GM21528 (cell line): ENCODE data around the gene ARHGAP23.

Experiments
- ATAC-seq: cut with Tn5 transposase; IDR thresholded peaks from one replicate; pipeline ENCODE4 v1.9.1; 2021; ENCODE audit warnings: mild to moderate bottlenecking, moderate library complexity; ENCODE audit not compliant: unreplicated experiment, low FRiP score

The ARHGAP23 gene

DNA sequence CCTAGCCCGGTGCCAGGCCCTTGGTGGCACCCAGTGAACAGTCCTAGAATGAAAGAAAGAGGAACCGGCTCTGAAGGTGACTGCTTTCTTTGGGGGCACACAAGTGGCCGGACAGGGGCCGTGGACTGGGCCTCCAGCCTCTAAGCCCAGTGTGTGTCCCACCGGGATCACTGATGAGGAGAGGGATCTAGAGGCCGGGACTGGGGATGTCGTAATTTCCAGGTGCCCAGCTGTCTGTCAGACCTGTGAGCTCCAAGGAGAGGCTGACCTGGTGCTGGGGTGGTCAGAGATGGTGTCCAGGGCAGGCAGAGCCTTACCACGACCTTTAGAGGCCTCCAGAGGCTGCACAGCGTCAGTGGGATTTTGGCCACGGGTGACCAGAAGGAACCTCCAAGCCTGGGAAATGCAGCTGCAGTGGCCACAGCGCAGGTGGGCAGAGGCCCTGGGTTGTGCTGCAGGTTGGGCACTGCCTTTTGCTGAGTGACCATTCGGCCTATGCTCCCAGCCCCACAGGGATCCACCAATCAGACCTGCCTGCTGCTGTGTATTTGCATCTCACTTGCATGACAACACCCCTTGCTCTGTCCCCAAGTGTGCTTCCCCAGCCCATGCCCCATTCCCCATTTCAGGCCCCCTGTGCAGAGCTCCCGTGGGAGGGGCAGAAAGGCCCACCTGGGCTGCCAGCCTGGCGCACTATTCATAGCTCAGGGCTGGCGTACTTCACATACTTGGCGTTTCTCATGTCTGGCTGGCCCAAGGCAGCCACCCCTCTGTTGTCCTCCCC lies 12.5 kb downstream of the ARHGAP23 start:
- ATAC-seq, result no peak

DNA sequence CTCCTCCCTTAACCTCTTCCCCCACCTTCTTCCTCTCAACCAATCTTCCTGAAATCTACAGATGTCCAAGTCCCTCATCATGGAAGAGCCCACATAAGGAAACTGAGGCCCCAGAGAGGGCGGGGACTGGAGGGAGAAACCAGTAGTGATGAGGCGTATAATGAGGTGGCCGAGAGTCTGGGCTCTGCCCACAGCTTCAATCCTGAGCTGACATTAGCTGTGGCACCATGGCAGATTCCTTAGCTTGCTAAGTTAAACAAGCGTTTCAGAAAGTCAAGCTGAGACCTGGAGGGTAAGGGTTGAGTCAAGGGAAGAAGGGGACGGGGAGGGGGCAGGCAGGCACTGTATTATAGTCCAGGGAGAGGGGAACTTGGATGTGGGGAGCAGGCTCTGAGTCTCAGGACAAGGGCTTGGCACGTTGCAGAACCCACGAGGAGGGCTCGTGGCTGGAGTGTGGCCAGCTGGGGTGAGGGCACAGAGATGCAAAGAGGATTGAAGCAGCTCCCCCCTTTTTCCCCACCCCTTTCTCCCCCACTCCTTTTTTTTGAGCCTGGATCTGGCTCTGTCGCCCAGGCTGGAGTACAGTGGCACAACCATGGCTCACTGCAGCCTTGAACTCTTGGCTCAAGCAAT lies 13.3 kb downstream of the ARHGAP23 start:
- ATAC-seq, result no peak

DNA sequence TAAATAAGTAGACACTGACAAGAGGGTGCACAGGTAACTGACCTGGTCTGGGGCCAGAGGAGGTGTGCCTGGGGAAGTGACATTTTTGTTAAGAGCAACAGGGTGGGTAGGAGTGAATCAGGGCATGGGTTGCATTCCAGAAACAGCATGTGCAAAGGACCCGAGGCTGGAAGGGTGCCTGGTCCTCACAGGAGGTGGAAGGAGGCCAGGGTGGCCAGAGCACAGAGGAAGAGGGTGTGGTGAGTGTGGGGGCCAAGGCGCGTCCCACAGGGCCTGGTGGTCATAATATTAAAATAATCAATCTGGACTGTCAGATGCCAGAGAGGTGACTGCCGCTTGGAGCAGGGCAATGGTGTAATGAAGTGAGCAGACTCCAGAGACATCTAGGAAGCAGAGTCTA lies 14.3 kb downstream of the ARHGAP23 start:
- no peak for ATAC-seq

DNA sequence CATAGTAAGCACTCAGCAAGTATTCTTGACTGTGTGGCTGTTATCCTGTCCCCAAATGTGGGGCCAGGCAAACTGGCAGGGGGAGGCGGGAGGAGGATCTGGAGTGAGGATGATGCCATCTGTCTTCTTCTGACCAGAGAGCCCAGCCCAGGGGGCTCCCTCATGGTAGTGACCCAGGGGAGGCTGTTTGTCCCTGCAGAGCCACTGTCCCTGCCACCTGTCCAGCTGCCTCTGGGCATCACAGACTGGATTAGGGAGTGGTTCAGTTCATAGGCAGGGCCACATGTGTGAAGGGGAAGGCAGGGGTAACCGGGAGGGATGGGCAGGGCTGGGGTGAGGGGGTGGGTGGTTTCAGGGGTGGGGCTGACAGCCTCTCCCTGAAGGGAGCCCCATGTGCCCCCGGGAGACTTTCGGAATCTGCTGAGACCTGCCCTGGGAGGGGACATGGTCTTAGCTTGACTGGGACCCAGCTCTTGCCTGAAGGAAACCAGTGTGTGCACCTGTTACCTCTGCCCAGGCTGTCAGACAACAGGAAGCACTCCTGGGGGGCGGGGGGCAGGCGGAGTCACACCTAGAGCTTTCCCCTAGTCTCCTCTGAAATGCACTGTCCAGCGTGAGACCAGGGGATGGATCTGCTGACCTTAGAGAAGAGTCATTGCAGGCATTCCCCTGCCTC lies 15.2 kb downstream of the ARHGAP23 start:
- no peak for ATAC-seq

DNA sequence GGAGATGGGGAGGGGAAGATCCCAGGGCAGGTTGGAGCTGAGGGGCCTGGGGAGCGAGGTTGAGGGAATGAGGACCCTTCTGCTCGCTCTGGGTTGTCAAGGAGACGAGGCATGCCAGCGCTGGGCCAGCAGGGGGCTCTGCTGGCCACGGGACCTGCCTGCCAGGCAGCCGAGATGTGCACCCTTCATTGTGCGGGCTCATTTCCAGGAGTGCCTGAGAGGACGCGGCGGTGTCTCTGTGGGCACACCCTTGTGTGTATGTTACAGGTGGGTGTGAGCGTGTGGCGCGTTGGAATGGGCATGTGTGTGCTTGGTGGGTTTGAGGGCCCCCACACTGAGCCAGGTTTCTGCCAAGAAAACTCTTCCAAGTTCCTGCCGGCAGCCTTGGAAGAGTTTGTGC lies 15.9 kb downstream of the ARHGAP23 start:
- no peak for ATAC-seq

DNA sequence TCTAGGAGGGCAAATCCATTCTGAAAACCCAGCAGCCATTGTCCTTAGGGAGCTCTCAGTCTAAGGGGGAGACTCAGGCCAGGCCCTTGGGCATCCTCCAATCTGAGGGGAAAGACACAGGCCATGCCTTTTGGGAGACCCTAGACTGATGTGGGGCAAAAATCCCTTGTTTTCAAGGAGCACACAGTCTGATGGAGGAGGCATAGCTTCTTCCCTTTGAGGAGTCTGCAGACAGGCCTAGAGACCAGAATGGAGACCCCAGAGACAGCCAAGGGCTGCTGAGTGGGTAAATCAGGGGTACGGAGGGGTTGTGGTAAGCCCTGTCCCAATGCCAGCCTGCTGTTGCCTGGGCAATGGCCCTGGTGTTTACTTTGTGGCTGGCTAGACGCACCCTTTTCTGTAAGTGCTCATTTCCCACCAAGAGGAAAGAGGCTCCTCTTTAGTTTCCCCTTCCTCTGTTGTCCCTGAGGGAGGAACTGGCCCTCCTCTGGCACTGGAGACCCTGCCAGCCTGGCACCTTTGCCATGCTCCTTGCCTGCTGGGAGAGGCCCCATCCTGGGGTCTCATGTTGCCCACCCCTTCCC lies 19.3 kb downstream of the ARHGAP23 start:
- ATAC-seq, result no peak

DNA sequence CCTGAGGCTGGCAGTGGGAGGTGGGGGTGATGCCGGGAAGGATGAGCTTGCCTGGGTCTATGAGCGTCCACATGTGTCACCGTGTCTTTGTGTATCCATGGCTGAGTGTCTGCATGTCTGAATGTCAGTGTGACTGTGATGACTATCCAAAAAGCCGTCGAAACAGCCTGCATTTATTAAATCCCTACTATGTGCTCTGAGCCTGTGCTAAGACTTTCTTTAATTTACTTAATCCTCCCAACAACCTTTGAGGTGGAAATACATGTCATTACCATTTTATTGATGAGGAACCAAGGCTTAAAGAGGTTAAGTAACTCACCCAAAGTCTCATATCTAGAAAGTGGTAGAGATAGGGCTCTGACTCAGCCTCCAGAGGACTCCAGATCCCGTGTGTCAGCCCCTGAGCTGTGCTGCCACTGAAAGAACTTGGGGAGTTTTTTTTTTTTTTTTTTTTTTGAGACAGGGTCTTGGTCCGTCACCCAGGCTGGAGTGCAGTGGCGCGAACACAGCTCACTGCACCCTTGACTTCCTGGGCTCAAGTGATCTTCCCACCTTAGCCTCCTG lies 20.0 kb downstream of the ARHGAP23 start:
- no peak for ATAC-seq

DNA sequence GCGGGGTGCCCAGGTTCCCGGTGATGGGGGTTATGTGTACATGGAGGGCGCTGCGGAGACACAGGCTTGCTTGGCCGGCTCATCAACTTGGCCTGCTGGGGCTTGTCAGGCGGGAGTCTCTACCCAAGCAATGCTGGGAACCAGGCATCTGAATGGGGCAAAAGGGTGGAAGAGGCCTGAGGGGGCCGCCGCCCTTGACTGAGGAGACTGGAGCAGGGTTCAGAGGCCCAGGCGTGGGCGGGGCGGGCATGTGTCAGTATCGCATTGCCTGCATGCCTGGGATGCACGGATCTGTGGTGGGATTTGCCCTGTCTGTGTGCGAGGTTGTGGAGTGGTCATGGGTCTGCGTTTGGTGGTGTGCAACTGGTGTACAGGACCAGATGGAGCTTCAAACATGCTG lies 21.1 kb downstream of the ARHGAP23 start:
- no peak for ATAC-seq

DNA sequence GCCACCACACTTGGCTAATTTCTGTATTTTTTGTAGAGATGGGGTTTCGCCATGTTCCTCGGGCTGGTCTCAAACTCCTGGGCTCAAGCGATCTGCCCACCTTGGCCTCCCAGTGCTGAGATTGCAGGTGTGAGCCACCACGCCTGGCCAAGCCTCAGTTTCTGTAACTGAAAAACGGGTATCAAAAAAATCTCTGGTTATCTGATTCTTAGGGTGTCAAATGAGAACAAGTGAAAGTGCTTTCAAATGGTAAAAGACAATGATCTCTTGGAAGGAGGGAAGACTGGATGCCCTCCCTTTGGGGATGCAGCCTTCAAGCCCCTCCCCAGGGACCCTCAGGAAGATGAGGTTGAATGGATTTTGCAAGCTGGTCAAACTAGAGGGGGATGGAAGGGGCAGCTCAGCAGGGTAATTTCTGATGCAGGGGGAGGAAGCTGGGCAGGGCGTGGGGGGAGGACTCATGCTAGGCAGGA lies 22.3 kb downstream of the ARHGAP23 start:
- ATAC-seq, result no peak

DNA sequence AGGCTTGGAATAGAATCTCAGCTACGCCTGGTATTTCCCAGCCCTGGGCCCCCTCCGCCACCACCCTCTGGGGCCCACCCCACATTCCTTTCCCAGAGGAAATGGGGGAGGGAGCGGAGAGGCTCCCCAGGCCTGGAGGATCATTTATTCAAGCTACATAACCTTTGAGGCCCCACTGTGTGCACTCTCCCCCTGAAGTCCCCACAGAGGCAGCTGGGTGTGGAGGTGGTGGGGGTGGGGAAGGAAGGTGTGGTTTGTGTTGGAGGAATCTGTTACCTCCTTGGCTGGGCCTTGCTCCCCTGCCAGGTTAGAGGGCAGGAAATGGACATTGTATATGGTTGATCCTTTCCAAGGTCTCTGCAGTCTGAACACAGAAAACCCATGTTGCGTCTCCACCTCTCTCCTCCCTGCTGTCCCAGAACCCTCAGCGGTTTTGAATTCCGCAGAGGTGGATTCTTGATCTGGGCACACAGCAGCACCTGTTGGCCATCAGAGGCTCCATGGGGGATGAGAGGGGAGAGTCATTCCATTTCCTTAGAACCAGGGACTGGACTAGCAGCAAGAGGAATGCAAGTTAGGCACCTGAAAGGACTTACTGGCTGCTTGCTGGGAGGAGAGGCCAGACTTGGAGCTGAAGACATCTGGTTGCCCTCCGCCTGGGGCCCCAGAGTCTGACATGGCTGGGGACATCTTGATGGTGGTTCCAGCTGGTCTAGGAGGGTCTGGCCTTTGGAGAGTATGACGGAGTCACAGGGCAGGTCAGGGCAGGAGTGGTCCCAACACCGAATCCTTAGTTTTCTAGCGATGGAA lies 23.0 kb downstream of the ARHGAP23 start:
- no peak for ATAC-seq

DNA sequence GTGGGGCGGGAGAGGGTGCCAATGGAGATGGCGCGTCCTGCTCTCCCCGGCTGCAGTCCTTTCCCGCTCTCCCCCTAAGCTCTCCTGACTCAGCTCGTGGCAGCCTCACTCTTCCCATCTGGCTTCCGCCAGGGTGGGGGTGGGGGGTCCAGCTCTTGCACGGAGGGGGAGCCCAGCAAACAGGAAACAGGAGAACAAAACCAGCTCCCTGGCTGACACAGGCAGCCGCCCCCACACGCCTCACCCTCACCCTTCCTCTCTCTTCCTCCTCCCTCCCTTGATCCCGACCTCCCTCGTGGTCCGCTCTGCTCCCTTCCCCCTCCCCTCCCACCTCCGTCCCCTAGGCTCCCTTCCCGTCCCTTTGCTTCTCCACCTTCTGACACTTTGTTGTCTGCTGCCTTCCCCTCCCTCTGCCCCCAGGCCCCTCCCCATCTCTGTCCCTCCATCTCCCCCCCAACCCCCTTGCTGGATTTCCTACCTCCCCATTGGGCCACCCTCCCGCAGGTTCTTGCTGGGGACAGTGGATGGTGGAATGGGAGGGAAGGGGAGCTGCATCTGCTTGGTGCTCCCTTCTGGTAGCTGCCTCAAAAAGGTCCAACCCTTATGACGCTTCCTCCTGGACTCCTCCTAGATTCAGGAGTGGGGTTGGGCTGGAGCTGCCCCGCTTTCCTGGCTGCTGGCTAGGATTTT lies 23.7 kb downstream of the ARHGAP23 start:
- ATAC-seq, result no peak

DNA sequence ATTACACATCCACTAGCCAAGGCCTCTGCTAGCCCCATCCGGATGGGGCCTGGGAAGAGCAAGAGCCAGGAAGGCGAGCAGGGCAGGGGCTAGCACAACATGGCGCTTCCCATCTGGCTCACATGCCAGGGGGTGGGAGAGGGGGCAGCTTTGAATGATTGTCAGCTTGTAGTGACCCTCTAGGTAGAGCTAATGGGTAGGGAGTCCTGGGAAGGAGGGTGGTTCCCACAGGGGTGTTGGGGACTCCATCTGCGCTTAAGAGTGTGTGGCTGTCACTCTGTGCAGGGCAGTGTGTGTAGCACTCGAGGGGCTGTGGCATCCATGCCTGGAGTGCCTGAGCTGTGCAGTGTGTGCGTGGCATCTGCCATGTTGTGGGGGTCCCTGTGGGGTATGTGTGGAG lies 24.5 kb downstream of the ARHGAP23 start:
- ATAC-seq, result no peak

DNA sequence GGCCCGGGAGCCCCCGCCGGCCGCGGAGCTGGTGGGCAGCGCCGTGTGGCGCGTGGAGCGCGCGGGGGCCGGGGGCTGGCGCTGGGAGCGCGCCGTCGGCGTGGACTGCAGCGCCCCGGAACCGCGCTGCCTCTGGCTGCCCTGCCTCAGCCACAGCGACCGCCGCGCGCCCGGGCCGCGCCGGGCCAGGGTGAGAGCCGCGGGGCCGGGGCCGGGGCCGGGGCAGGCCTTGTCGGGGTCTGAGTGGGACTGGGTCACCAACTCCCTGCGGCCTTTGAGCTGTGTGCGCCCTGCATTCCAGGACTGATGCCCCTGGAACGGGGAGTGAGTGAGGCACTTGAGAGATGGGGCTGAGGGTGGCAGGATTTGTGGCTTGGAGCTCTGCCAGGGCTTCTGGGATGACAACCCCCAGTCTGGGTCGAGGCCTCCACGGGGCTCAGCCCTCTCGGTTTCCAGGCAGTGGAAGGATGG lies 25.7 kb downstream of the ARHGAP23 start:
- no peak for ATAC-seq

DNA sequence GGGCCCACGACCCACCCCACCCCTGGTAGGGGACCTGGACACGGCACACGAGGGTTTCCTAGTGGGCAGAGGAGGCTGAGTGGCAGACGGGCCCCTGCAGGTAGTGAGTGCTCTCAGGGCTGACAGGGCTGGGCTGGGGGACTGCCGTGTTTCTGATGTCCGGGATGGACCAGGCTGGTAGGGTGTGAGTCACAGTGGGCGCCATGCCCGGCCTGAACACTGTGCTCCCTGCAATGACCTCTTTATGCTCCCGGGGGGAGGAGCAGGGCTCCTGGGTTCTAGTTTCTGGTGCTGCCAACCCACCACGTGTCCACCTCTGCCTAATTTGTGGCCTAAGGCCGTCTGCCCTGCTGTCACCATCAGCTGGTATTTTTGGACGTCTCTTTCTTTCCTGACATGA lies 26.3 kb downstream of the ARHGAP23 start:
- ATAC-seq, result no peak

DNA sequence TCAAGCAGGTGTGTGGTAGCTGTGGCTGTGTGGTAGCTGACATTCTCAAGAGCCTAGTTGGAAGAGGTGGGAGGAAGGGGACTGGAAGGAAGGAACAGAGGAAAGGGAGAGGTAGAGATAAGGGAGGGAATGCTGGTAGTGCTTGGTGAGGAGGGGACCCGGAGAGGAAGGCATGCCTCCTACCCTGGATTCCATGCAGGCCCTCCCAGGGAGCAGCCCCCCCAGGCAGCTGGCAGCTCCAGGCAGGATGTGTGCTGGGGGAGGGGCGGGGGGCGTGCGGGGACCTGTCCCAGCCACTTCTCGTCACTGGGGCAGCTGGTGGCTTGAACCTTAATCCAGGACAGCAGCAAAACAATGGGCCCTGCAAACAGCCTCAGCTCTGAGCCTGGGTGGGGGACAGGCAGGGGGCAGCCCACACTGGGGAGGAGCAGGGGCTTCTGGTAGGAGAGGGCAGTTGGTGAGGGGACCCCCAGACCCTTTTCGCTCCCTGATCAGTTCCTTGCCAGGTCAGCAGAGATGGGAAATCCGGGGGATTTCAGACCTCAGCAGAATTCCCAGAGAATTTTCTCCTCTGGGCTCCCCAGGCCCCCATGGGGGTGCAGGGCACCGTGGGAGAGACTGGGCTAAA lies 27.1 kb downstream of the ARHGAP23 start:
- no peak for ATAC-seq

DNA sequence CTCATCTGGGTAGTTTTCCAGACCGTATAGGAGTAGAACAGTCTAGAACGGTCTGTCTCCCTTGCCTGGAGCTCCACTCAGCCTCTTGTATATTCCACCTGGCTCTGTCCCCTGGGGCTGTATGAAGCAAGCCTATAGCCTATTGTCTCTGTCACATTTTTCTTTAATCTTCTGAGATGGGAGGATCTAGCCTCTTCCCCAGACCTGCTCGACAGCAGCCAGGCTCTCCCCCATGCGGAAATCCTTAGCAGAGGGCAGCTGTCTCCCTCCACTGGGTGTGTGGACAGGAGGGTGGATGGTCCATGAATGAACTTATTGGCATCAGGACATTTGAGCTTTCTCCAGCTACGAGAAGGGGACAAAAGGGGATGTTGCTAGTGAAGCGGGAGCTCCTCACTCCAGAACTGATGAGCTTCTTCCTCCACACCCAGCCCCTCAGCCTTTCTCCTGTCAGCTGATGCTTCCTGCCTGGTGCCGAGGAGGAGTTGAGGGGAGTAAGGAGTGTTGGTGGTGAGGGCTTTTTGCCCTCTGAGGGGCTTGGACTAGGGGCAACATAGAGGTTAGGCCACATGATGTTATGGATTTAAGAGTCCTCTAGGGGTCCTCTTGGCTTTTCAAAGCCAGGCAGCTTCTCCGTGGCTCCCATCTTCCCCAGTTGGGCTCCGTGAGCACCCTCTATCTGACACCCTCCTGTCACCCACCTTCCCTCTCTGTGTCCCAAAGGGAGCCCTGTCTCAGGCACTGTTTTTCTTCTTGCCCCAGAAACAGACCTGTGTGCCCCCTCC lies 28.0 kb downstream of the ARHGAP23 start:
- no peak for ATAC-seq

DNA sequence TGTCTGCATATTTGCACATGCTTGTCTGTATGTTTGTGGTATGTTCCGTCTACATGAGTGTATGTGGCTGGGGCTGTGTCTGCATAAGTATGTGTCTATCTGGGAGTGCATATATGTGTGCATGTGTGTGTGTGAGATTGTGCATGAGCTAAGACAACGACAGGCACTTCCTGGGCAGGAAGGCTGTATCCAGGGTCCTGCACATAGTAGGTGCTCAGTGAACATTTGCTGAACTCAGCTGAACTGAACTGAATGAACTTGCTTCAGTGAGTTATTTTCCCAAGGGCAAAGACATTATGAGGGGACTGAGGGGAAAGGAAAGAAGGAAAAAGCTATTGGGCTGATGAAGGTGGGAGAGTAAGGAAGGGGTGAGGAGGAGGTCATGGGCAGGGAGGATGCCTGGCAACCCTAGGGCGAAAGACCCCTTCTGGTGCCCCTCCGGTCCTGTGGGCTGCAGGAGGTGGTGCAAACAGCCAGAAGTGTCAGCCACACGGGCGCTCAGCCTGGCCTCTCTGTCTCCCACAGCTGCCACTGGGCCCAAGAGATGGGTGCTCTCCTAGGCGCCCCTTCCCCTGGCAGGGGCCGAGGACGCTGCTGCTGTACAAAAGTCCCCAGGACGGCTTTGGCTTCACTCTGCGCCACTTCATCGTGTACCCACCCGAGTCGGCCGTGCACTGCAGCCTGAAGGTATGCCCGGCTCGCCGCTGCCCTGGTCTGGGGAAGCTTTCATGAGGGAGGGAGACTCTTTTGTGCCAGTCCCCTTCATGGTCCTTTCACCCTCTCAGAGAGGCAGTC lies 29.5 kb downstream of the ARHGAP23 start:
- no peak for ATAC-seq
